ENCODE data around the gene USP54. TPM values are rescaled to one million over a fixed set of nuclear protein-coding genes. Genes with fewer than 3 reads are reported as not detected.
A peak's percentile ranks its signal among the peaks of the same experiment; 100 is the strongest.

Gene USP54
- polyA plus RNA-seq (2012; rRNA removed) = 6.5 and 11.0 TPM in 2 replicates
- 7.4 and 9.1 TPM in 2 replicates for polyA plus RNA-seq (2012; cell fraction: cytosol; rRNA removed)
- polyA plus RNA-seq (2012; cell fraction: nucleus; rRNA removed) = 17.7 and 21.4 TPM in 2 replicates

- WGBS (ENCODE audit: low lambda C conversion rate) = 45% methylated on average over 6 of the region's 6 CpGs
- peaks cover 2 to 35% of the 10 kb centered on the region in 2 experiments for H3K4me1 ChIP-seq (ENCODE audit: control insufficient read depth in 1 of 2, insufficient read depth in 2 of 2, low read depth in 1 of 2, low read length in 1 of 2)
- no peaks in the 10 kb centered on the region for H3K36me3 ChIP-seq (replicated peaks in 1 of 2; ENCODE audit: control insufficient read depth in 1 of 2, insufficient read depth in 2 of 2, low read length in 1 of 2)
- H3K27me3 ChIP-seq (ENCODE audit: insufficient read depth) = no peaks in the 10 kb centered on the region
- no peaks in the 10 kb centered on the region for H3K9me2 ChIP-seq
- H3F3A ChIP-seq (replicated peaks; ENCODE audit: insufficient read depth) = peaks cover 25% of the 10 kb centered on the region
- peak within 1 kb of the TSS; percentile 42 for H2AFZ ChIP-seq (ENCODE audit: low read depth)
- H3K9ac ChIP-seq = peak within 1 kb of the TSS; percentile 44; the same call in 1 of the 2 replicates
- CTCF ChIA-PET = interaction anchor here (0.6 to 2.0 kb wide), 5 partner anchors 14 to 273 kb away, joined by 3 to 6 read pairs (median 3); no protein-coding TSS in a partner anchor
- H3K4me3 ChIP-seq (ENCODE audit: low read depth in 2 of 2, low read length in 1 of 2) = 0 out of 4 replicates have a peak within 1 kb of the TSS, but pooled peaks of 1 of the 2 experiments have one; percentile 16
- POLR2A ChIA-PET = no interaction called here
- peak within 1 kb of the TSS; percentile 63 for H3K4me2 ChIP-seq
- no peak for DNase-seq
- no peaks in the 10 kb centered on the region for H3K9me3 ChIP-seq
- TF ChIP-seq GATA2 (CRISPR knock-in tag; IDR thresholded peaks at IDR 0.05) (no peak), MEF2A (IDR thresholded peaks at IDR 0.05; ENCODE audit: borderline replicate concordance, low read depth) (no peak), FOSL2 (IDR thresholded peaks at IDR 0.05; ENCODE audit: borderline replicate concordance, low read depth) (no peak)
- H3K27ac ChIP-seq (ENCODE audit: low read depth in 2 of 2, low read length in 1 of 2) = peak within 1 kb of the TSS; percentile 61 to 67; a peak in 3 of 4 replicates
- H4K20me1 ChIP-seq (ENCODE audit: insufficient read depth) = no peaks in the 10 kb centered on the region
- no peaks in the 10 kb centered on the region; the same call in 1 of the 2 replicates for H3K79me2 ChIP-seq (ENCODE audit: insufficient read depth)
Measured at GRCh38 chr10:73590881-73591799, at the start of gene USP54. Gene USP54 (minus strand): TSS chr10:73591342. CDS start chr10:73575658, 15,684 bp downstream.

- CTCF ChIA-PET = interaction anchor here (1.5 to 17.2 kb wide), 2 partner anchors 110 to 376 kb away, joined by 4 to 216 read pairs; no protein-coding TSS in a partner anchor
- DNase-seq = no peak
Measured at GRCh38 chr10:73639286-73639685, 48.1 kb upstream of the USP54 start.

More at GRCh38 chr10:73639286-73639685, 48.1 kb upstream of the USP54 start:
- no peaks in the 10 kb centered on the region for H3K36me3 ChIP-seq (replicated peaks in 1 of 2; ENCODE audit: control insufficient read depth in 1 of 2, insufficient read depth in 2 of 2, low read length in 1 of 2)
- H4K20me1 ChIP-seq (ENCODE audit: insufficient read depth) = no peaks in the 10 kb centered on the region
- H3K4me3 ChIP-seq (ENCODE audit: low read depth in 2 of 2, low read length in 1 of 2) = no peak overlapping the region
- peaks cover under 1% of the 10 kb centered on the region for H3F3A ChIP-seq (replicated peaks; ENCODE audit: insufficient read depth)
- no peaks in the 10 kb centered on the region for H3K79me2 ChIP-seq (ENCODE audit: insufficient read depth)
- H3K9ac ChIP-seq = no peak overlapping the region
- no peaks in the 10 kb centered on the region for H3K4me1 ChIP-seq (ENCODE audit: control insufficient read depth in 1 of 2, insufficient read depth in 2 of 2, low read depth in 1 of 2, low read length in 1 of 2)
- WGBS (ENCODE audit: low lambda C conversion rate) = 71% methylated on average over 3 of the region's 3 CpGs
- POLR2A ChIA-PET = no interaction called here
- H3K9me3 ChIP-seq = no peaks in the 10 kb centered on the region
- no peaks in the 10 kb centered on the region for H3K9me2 ChIP-seq
- TF ChIP-seq CTCF (IDR thresholded peaks at IDR 0.05) (no peak), PBX3 (IDR thresholded peaks at IDR 0.05) (no peak), TCF12 (IDR thresholded peaks at IDR 0.05) (no peak), USF2 (IDR thresholded peaks at IDR 0.05; ENCODE audit: borderline replicate concordance, low read depth, low read length) (no peak), MEF2A (IDR thresholded peaks at IDR 0.05; ENCODE audit: borderline replicate concordance, low read depth) (no peak), RFX5 (IDR thresholded peaks at IDR 0.05; ENCODE audit: low read length) (no peak), EZH2phosphoT487 (IDR thresholded peaks at IDR 0.05; ENCODE audit: borderline replicate concordance, low read depth) (no peak), TAF1 (IDR thresholded peaks at IDR 0.05; ENCODE audit: borderline replicate concordance, low read depth, low read length) (no peak)
- no peak overlapping the region for H2AFZ ChIP-seq (ENCODE audit: low read depth)
- H3K27me3 ChIP-seq (ENCODE audit: insufficient read depth) = no peaks in the 10 kb centered on the region
- no peak overlapping the region for H3K4me2 ChIP-seq
- H3K27ac ChIP-seq (ENCODE audit: low read depth in 2 of 2, low read length in 1 of 2) = no peak overlapping the region
